Measurements from ENCODE around the gene TEX9.

GRCh38 chr15:56323435-56323834 is 41.8 kb upstream of the TEX9 start:
- TF ChIP-seq GATA3 (IDR thresholded peaks at IDR 0.05; ENCODE audit: low read depth, low read length) (no peak), GATA2 (IDR thresholded peaks at IDR 0.05; ENCODE audit: low read depth, low read length) (no peak)
